Non-pigmented ciliary epithelial cell (primary cell): ENCODE results near the gene CCDC87.

Source experiments
- DNase-seq: peaks from one replicate; pipeline ENCODE4 v3.0.0-alpha.2; 2010; ENCODE audit warnings: low read depth

CCDC87 gene

GRCh38 chr11:66579017-66579606 lies 13.8 kb downstream of the CCDC87 start:
- no peak for DNase-seq

GRCh38 chr11:66570850-66571180 lies 22.0 kb downstream of the CCDC87 start:
- DNase-seq: no peak

GRCh38 chr11:66570079-66570849 lies 22.6 kb downstream of the CCDC87 start:
- no peak for DNase-seq

DNA sequence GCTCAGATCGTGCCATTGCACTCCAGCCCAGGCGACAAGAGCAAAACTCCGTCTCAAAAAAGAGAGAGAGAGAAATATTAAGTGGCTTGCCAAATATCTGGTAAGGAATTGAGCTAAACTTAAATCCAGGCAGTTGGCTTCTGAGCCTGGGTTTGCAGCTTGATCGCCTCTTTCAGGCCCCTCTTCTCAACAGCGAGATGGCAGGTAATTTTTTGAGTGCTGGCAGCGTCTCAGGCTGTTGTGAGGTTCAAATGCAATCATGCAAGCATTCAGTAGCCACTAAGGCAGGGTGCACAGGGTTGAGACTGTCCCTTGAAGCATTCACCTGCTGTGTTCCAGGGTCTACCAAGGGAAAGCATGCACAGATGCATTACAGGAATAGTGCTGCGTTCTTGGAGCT lies 23.8 kb downstream of the CCDC87 start:
- DNase-seq: no peak

DNA sequence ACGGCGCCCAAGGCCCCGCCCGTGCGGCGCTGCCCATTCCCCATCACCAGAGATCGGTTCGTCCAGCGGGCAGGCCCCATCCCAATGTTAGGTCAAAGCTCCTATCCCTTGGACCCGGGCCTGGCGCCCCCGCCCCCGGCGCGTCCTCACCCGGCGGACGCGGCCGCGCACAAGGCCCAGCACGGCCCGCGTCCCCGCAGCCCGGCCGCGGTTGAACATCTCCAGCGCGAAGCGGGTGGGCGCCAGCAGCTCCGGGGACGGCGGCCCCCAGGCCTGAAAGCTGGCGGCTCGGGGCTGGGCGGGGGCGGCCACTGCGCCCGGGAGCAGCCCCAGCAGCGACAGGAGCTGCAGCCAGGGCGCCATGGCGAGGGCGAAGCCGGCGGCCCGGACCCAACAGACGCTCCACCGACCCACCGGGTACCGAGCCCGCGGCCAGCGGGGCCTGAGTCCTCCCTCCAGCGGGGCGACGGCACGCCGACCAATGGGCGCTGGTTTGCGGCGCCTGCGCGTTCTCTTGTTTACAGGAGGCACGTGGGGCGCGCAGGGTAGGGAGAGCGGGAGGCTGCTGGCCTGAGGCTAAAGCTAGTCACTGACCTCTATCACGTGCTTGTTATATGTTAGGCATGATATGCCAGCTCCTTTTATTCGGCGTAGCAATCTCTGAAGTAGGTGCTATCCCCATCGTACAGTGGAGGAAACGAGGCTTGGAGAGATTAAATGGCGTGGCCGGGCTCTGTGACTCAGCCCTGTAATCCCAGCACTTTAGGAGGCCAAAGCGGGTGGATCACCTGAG lies 24.5 kb downstream of the CCDC87 start, which contains the start of gene CTSF:
Gene CTSF (minus strand): TSS at position 483 of the 793 bp plus-strand sequence. CDS start 120 bp downstream, at position 363.
- DNase-seq: no peak

- no peak for DNase-seq
Measured at GRCh38 chr11:66567787-66568123, 25.1 kb downstream of the CCDC87 start.

DNA sequence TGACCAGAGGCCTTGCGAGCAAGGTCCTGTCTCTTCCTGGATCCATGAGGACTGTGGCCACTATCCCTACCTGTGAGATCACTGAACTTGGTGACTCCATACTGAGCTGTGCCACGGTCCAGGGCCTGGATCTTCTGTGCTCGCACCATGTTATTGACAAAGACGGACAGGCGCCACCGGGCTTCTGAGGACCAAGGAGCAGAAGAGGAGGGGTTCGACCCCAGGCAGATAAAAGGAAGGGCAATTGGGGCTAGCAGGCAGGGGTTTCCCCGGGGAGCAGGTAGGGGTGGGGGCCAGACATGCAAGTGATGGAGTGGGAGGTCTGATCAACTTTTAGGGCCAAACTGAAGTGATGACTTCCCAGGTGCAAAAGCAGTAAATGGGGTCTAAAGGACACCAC lies 26.6 kb downstream of the CCDC87 start:
- no peak for DNase-seq

GRCh38 chr11:66564984-66565383 lies 27.9 kb downstream of the CCDC87 start:
- no peak for DNase-seq

DNA sequence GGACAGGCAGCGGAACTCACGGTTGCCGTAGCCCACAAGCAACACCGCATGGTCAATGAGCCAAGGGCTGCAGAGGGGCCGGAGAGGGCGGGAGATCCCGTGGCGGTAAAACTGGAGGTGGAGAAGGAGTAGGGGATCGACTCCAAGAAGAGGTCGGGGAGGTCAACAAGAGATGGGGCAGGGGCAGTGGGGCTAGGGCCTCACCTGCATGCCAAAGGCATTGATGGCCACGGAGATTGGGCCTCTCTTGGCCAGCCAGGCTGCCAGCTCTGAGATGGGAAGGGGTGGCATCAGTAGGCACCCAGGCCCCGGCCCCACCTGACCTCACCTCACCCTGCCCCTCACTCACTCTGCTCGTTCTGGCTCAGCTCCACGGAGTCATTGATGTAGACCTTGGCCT lies 28.3 kb downstream of the CCDC87 start:
- DNase-seq: no peak

DNA sequence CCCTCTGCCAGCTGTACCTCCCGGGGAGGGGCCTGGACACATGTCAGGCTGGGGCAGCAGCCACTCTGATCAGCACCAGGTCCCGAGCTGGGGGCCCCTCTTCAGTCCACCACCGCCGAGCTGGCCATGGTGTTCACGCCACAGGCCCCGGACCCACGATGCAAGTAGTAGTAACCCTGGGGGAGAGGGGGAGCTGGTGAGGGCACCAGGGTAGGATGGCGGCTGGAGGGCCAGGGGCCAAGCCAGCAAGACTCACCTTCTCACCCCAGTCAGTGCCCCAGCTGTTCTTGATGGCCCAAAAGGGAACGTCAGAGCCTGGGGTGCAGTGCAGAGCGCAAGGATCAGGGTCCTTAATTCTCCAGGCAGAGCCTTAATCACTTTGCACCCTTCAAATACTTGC lies 29.0 kb downstream of the CCDC87 start:
- no peak for DNase-seq

GRCh38 chr11:66562907-66563583 lies 29.8 kb downstream of the CCDC87 start:
- no peak for DNase-seq

DNA sequence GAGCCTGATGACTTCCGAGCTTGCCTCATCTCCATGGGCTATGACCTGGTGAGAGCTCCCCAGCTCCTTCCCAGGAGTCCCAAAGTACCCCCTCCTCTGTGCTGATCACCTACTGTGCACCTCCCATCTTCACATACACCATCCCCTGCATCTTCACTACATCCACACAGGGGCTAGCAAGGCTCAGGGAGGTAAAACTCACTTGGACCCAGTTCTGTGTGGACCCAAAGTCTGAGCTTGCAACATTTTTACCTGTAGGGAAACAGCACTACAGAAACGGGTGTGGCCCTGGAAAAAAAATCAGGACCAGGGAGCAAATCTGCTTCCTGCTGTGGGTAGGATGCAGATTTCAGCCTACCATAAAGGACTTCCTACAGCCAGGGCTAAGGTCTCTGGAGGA lies 30.6 kb downstream of the CCDC87 start:
- DNase-seq: no peak

DNA sequence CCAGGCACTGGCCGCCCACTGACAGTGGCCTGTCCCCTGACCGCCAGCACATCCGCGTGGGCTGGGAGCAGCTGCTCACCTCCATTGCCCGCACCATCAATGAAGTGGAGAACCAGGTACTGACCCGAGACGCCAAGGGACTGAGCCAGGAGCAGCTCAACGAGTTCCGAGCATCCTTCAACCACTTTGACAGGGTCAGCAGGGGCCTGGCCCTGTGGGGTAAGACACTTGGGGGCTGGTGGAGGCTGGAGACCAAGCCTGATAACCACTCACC lies 31.0 kb downstream of the CCDC87 start:
- no peak for DNase-seq

GRCh38 chr11:66561178-66561974 lies 31.5 kb downstream of the CCDC87 start:
- DNase-seq: no peak

DNA sequence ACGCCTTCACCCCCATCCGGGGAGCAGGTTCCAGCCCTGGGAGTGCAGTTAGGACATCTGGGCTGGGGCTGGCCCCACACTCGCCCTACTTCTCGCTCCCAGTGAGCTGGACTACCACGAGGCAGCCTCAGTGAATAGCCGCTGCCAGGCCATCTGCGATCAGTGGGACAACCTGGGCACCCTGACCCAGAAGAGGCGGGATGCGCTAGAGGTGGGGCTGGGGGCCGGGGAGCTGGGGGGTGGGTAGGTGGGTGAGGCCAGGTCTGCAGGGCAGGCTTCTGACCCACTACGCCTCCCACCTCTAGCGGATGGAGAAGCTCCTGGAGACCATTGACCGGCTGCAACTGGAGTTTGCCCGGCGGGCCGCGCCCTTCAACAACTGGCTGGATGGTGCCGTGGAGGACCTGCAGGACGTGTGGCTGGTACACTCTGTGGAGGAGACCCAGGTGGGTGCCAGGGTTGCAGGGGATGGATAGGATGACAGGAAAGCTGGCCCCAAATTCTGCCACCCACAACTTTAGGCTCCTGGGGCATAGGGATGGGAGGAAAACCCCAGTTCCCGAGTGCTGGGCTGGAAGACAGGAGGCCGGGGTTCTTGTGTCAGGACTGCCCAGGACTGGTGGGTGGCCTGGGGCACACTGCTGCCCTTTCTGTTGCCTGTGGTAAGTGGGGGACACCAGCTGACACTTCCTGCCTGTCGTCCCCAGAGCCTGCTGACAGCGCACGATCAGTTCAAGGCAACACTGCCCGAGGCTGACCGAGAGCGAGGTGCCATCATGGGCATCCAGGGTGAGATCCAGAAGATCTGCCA lies 32.8 kb downstream of the CCDC87 start:
- DNase-seq: no peak

DNA sequence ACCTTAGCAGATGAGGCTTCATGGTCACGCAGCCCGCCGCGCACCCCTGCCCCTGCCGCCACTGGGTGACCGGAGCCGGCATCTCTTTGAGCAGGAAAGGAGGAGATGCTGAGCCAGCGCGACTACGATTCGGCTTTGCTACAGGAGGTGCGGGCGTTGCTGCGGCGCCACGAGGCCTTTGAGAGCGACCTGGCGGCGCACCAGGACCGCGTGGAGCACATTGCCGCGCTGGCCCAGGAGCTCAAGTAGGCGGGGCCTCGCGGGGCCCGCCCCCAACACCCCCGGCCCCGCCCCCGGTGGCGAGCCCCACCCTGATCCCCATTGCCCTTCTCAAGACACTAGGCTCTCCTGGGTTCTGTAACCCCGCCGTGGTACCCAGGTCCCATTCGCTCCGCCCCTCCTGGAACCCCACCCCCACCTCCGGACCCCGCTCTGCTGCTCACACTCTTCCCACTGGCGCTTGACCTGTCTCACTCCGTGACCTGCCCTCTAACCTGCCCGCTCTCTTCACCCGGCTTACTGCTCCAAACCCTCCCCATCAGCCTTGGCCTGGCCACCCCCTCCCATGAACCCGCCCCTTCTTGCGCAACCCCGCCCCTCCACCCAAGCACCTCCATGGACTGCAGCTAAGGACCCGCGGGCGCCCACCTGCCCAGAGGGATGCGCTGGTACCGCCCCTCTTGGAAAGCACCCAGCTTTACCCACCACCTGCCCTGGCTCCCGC lies 33.6 kb downstream of the CCDC87 start:
- no peak for DNase-seq

GRCh38 chr11:66557733-66558326 lies 35.0 kb downstream of the CCDC87 start:
- DNase-seq: no peak

GRCh38 chr11:66556086-66556485 lies 36.8 kb downstream of the CCDC87 start:
- DNase-seq: no peak

DNA sequence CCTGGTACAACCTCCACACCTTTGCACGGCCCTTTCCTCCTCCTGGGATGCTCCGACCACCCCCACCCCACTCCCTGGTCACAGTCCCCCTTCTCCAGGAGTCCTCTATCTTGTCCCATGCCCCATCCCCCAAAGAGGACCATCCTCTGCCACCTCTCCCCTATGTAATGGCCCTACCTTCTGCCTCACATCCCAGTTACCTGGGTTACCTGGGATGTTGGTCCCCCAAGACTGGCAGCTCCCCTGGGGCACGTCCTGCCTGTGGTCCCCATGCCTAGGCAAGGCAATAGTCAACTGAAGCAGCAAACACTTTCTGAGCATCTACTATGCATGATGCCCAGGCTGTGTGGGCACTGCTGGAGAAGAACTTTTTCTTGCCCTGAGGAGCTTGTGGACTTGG lies 37.4 kb downstream of the CCDC87 start:
- DNase-seq: no peak

DNA sequence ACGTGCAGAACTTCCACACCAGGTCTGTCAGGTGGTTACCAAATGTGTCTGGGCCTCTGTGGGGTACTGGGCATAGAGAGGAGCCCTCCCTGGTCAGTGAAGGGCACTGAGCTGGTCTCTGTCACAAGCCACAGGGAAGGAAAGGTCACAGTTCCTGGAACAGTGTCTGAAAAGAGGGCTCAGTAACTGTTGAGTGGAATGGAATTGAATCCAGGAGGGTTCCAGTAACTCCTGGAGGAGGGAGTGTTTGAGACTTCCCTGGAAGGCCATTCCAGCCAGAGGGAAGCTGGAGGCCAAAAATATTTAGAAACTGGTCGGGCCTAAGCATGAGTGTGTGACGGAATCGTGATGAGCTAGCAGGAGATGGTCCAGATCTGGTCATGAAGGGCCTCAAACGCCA lies 38.3 kb downstream of the CCDC87 start:
- no peak for DNase-seq
